Astrocyte (in vitro differentiated cells and primary cell): ENCODE results near the gene CLEC3B. TPM values are rescaled to one million over a fixed set of nuclear protein-coding genes. Genes with fewer than 3 reads are reported as not detected.

Experiments used
- DNase-seq: peaks from one replicate; pipeline ENCODE4 v3.0.0-alpha.2; 2010; ENCODE audit warnings: low read depth
- FAIRE-seq: peaks from 2 replicates; lab custom pipeline; 2011; peaks lifted over from hg19 to GRCh38; lab: Jason Lieb, UNC
- H2AFZ ChIP-seq: 2 replicates; pipeline ENCODE4 v1.6.0; 2012; ENCODE audit warnings: low read depth, low read length, inconsistent platforms
- H3K27ac ChIP-seq: 2 replicates; pipeline ENCODE4 v1.5.1; 2011; ENCODE audit warnings: low read depth, low read length, inconsistent platforms
- H3K27me3 ChIP-seq: 2 replicates; pipeline ENCODE4 v1.6.0; 2011; ENCODE audit warnings: low read length, inconsistent platforms; ENCODE audit not compliant: insufficient read depth
- H3K36me3 ChIP-seq: 2 replicates; pipeline ENCODE4 v1.5.1; 2011; ENCODE audit warnings: low read length, inconsistent platforms; ENCODE audit not compliant: insufficient read depth
- H3K4me1 ChIP-seq: 2 replicates; pipeline ENCODE4 v1.5.1; 2011; ENCODE audit warnings: low read length, inconsistent platforms; ENCODE audit not compliant: insufficient read depth
- H3K4me2 ChIP-seq: 2 replicates; pipeline ENCODE4 v1.6.0; 2012; ENCODE audit warnings: low read length, inconsistent platforms
- H3K4me3 ChIP-seq: 2 replicates; pipeline ENCODE4 v1.5.1; 2011; ENCODE audit warnings: low read depth, mild to moderate bottlenecking, low read length, inconsistent platforms; ENCODE audit not compliant: insufficient read depth
- H3K79me2 ChIP-seq: 2 replicates; pipeline ENCODE4 v1.6.0; 2012; ENCODE audit warnings: mild to moderate bottlenecking, low read length, inconsistent platforms; ENCODE audit not compliant: insufficient read depth
- H3K9ac ChIP-seq: 2 replicates; pipeline ENCODE4 v1.6.0; 2012; ENCODE audit warnings: mild to moderate bottlenecking, low read length, inconsistent platforms
- H3K9me3 ChIP-seq: 2 replicates; pipeline ENCODE4 v1.5.1; 2012; ENCODE audit warnings: low read depth, mild to moderate bottlenecking, low read length, inconsistent platforms; ENCODE audit not compliant: insufficient read depth
- H4K20me1 ChIP-seq: 2 replicates; pipeline ENCODE4 v1.6.0; 2012; ENCODE audit warnings: low read length, inconsistent platforms; ENCODE audit not compliant: insufficient read depth
- H3K27ac Mint-ChIP-seq: one replicate; pipeline ENCODE4 v1.8.0; 2021; ENCODE audit warnings: mild to moderate bottlenecking, mixed read lengths; ENCODE audit not compliant: unreplicated experiment
- H3K27me3 Mint-ChIP-seq: one replicate; pipeline ENCODE4 v1.8.0; 2021; ENCODE audit warnings: low read depth, mixed read lengths; ENCODE audit not compliant: unreplicated experiment
- H3K36me3 Mint-ChIP-seq: one replicate; pipeline ENCODE4 v1.8.0; 2021; ENCODE audit warnings: low read depth, mixed read lengths; ENCODE audit not compliant: unreplicated experiment
- H3K4me1 Mint-ChIP-seq: one replicate; pipeline ENCODE4 v1.8.0; 2021; ENCODE audit warnings: low read depth, mixed read lengths; ENCODE audit not compliant: unreplicated experiment
- H3K4me3 Mint-ChIP-seq: one replicate; pipeline ENCODE4 v1.8.0; 2021; ENCODE audit warnings: mild to moderate bottlenecking, moderate library complexity, mixed read lengths; ENCODE audit not compliant: unreplicated experiment
- H3K9me3 Mint-ChIP-seq: one replicate; pipeline ENCODE4 v1.8.0; 2021; ENCODE audit warnings: mild to moderate bottlenecking, mixed read lengths; ENCODE audit not compliant: unreplicated experiment
- EZH2 ChIP-seq: IDR thresholded peaks from 2 replicates; pipeline ENCODE4 v1.6.1; 2012; ENCODE audit warnings: mild to moderate bottlenecking, low read length, inconsistent platforms; ENCODE audit not compliant: insufficient read depth
- total RNA-seq: library from RNA; stranded (reverse); gene quantifications from 2 replicates; pipeline ENCODE4 v1.2.1, GENCODE V29; 2021
- TF ChIP-seq, protein P1 (sequence below): IDR thresholded peaks from 2 replicates; pipeline ENCODE4 v1.5.1; 2011; ENCODE audit warnings: low read depth, mild to moderate bottlenecking, inconsistent platforms, low read length, moderate library complexity; ENCODE audit not compliant: insufficient read depth

Gene CLEC3B
- total RNA-seq, 1 donor from 2014 or later, result 0.32 TPM

DNA sequence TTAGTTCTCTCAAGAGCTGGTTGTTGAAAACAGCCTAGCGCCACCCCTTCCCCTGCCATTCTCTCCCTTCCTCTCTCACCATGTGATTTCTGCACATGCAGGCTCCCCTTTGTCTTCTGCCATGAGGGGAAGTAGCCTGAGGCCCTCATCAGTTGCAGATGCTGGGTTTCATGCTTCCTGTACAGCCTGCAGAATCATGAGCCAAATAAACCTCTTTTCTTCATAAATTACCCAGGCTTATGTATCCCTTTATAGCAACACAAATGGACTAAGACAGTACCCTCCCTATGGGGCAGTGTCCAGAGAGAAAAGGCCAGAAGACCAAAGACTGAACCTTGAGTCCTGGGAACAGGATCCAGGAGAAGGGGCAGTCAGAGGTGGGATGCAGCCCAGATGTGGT, 54.7 kb downstream of the CLEC3B start:
- no peaks in the 10 kb centered on the region for H4K20me1 ChIP-seq
- no peak for TF ChIP-seq EZH2
- peaks cover 6% of the 10 kb centered on the region for H3K9me3 Mint-ChIP-seq
- H3K4me3 ChIP-seq, result no peak overlapping the region
- H3K36me3 Mint-ChIP-seq, result no peaks in the 10 kb centered on the region
- no peaks in the 10 kb centered on the region for H3K27me3 ChIP-seq
- peaks cover 10% of the 10 kb centered on the region for H3K27me3 Mint-ChIP-seq
- H3K79me2 ChIP-seq, result no peaks in the 10 kb centered on the region
- no peaks in the 10 kb centered on the region for H3K36me3 ChIP-seq
- H3K4me2 ChIP-seq, result no peak overlapping the region
- H3K4me3 Mint-ChIP-seq, result peak overlapping the region; percentile 64
- no peak overlapping the region for H3K27ac Mint-ChIP-seq
- FAIRE-seq (no peak), DNase-seq (no peak)
- H3K9ac ChIP-seq, result no peak overlapping the region
- no peak overlapping the region for H2AFZ ChIP-seq
- no peaks in the 10 kb centered on the region for H3K9me3 ChIP-seq
- no peak overlapping the region for H3K27ac ChIP-seq
- H3K4me1 Mint-ChIP-seq, result peaks cover 12% of the 10 kb centered on the region
- peaks cover 27% of the 10 kb centered on the region for H3K4me1 ChIP-seq

DNA sequence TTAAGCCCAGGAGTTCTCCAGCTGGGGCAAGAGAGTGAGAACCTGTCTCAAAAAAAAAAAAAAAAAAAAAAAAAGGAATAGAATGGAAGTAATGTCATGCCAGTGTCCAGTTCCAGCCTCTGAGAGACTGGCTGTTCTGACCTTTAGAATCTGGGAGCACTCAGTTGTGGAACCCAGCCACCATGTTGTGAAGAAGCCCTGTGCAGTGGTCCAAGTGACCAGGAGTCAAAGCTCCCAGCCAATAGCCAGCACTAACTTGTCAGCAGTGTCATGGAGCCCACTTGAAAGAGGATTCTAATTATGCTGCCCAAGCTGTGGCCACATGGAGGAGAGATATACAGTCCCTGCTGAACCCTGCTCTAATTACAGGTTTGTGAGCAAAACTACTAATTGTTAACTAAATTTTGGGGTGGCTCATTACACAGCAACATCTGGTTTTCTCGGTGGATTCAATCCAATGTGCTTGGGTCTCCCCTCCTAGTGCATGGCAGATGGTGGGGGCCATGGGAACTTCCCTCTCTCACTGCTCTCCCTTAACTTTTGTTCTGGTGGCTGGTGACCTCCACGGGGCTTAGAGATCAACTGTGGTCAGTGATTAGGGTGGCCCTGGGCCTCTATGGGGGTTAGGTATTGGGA, 55.5 kb downstream of the CLEC3B start:
- H3K27ac Mint-ChIP-seq, result no peak overlapping the region
- H3K4me1 Mint-ChIP-seq, result peaks cover 12% of the 10 kb centered on the region
- Histone ChIP-seq H3K36me3 (no peaks in the 10 kb centered on the region), H3K4me1 (peaks cover 29% of the 10 kb centered on the region), H2AFZ (no peak overlapping the region), H3K27me3 (no peaks in the 10 kb centered on the region), H3K4me2 (no peak overlapping the region), H3K9me3 (no peaks in the 10 kb centered on the region), H3K79me2 (no peaks in the 10 kb centered on the region), H3K4me3 (no peak overlapping the region), H3K27ac (no peak overlapping the region), H4K20me1 (no peaks in the 10 kb centered on the region), H3K9ac (no peak overlapping the region)
- H3K9me3 Mint-ChIP-seq, result peaks cover 6% of the 10 kb centered on the region
- no peak for FAIRE-seq
- DNase-seq, result no peak
- no peak for TF ChIP-seq EZH2
- TF ChIP-seq, protein P1, sequence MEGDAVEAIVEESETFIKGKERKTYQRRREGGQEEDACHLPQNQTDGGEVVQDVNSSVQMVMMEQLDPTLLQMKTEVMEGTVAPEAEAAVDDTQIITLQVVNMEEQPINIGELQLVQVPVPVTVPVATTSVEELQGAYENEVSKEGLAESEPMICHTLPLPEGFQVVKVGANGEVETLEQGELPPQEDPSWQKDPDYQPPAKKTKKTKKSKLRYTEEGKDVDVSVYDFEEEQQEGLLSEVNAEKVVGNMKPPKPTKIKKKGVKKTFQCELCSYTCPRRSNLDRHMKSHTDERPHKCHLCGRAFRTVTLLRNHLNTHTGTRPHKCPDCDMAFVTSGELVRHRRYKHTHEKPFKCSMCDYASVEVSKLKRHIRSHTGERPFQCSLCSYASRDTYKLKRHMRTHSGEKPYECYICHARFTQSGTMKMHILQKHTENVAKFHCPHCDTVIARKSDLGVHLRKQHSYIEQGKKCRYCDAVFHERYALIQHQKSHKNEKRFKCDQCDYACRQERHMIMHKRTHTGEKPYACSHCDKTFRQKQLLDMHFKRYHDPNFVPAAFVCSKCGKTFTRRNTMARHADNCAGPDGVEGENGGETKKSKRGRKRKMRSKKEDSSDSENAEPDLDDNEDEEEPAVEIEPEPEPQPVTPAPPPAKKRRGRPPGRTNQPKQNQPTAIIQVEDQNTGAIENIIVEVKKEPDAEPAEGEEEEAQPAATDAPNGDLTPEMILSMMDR, result no peak
- peaks cover 8% of the 10 kb centered on the region for H3K27me3 Mint-ChIP-seq
- H3K36me3 Mint-ChIP-seq, result no peaks in the 10 kb centered on the region
- H3K4me3 Mint-ChIP-seq, result no peak overlapping the region

DNA sequence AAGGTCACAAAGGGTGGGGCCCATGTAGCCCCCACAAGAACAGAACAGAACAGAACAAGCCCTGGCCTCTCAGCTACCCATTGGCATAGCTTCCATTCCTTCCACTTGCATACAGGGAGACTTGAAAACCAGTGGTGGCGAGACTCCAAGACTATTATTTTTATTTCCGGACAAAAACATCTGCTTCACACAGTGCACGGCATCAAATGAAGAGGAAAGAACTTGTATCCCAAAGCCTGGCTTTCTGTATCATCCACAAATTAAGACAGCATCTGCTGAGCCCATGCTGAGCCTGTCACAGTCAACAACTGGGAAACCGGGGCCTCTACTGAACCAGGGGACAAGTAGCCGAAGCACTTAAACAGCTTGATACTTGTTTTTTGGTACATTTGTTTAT, 56.0 kb downstream of the CLEC3B start:
- Mint-ChIP-seq H3K4me3 (no peak overlapping the region), H3K27me3 (peaks cover 8% of the 10 kb centered on the region), H3K36me3 (peaks cover 2% of the 10 kb centered on the region), H3K9me3 (peaks cover 6% of the 10 kb centered on the region), H3K27ac (no peak overlapping the region), H3K4me1 (peaks cover 12% of the 10 kb centered on the region)
- Histone ChIP-seq H3K79me2 (no peaks in the 10 kb centered on the region), H3K9me3 (no peaks in the 10 kb centered on the region), H3K36me3 (no peaks in the 10 kb centered on the region), H3K4me2 (no peak overlapping the region), H2AFZ (no peak overlapping the region), H3K27me3 (no peaks in the 10 kb centered on the region), H3K27ac (no peak overlapping the region), H3K9ac (no peak overlapping the region), H4K20me1 (no peaks in the 10 kb centered on the region), H3K4me3 (no peak overlapping the region), H3K4me1 (peaks cover 29% of the 10 kb centered on the region)
- FAIRE-seq (no peak), DNase-seq (peak; percentile 34)
- TF ChIP-seq EZH2, result no peak
- TF ChIP-seq, protein P1, result no peak
